Stimulated activated CD8-positive, alpha-beta memory T cell treated with anti-CD3 and anti-CD28 coated beads, Interleukin-15, amount 100 ng/mL, for 1 hour (primary cell): ENCODE data around the gene ASB2.

Experiments
- DNase-seq: peaks from one replicate; pipeline ENCODE4 v3.0.0-alpha.2; 2020; ENCODE audit warnings: low read depth

Gene ASB2

GRCh38 chr14:93960774-93961438, 15.5 kb downstream of the ASB2 start:
- DNase-seq = no peak

DNA sequence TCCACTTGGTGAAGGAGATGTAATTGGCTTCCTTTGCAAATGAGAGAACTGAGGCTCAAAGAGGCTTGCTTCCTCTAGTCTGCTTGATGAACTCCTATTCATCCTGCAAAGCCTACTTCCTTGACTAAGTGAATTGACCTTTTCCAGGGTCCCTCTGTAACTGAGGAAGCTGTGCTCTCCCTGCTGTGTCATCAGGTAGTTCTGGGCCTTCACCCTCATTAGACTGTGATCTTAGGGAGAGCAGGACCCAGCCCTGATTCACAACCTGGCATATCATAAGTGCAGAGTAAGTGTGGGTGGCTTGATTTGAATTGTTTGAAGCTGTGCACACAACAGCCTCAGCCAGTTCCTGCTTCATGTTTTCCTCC, 16.3 kb downstream of the ASB2 start:
- DNase-seq = no peak

DNA sequence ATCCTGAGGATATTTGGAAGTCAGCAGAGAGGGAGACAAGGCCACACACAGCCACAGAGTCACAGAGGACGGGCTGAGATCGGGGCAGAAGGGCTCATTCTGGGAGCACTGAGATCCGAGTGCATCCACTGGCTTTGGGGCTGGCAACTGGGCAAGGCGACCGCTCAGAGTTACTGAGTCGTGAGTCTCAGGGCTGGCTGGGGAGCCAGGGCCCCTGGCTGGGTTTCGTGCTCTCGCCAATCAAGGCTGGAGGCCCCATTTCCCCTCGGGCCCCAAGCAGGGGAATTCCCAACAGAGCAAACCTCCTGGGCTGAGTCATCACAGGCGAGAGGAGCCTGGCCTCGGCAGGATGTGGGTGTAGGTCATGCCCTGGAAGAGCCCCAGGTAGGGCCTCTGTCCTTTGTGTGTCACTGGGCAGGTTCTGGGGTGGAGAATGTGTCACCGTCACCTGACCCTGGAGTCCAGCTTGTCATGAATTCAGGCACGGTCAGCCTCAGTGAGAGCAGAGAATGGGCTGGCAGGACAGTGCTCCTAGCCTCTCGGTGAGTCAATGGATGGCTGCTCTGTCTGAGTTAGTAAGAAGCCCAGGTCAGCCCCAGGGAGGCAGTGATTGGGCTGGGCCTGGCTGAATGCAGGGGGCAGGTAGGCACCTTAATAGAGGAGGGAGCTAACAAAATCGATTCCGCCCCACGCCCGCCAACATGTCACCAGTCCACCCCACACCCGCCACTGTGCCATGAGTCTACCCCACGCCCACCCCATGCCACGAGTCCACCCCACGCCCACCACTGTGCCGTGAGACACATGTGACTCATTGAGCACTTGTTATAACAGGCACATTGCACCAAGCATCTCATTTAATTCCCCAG, 16.9 kb downstream of the ASB2 start:
- peak; percentile 81 for DNase-seq

GRCh38 chr14:93958567-93959238, 17.7 kb downstream of the ASB2 start:
- DNase-seq = no peak

GRCh38 chr14:93957751-93958566, 18.4 kb downstream of the ASB2 start:
- no peak for DNase-seq

- DNase-seq = no peak
These were observed 19.0 kb downstream of the ASB2 start for GRCh38 chr14:93957333-93957710.

DNA sequence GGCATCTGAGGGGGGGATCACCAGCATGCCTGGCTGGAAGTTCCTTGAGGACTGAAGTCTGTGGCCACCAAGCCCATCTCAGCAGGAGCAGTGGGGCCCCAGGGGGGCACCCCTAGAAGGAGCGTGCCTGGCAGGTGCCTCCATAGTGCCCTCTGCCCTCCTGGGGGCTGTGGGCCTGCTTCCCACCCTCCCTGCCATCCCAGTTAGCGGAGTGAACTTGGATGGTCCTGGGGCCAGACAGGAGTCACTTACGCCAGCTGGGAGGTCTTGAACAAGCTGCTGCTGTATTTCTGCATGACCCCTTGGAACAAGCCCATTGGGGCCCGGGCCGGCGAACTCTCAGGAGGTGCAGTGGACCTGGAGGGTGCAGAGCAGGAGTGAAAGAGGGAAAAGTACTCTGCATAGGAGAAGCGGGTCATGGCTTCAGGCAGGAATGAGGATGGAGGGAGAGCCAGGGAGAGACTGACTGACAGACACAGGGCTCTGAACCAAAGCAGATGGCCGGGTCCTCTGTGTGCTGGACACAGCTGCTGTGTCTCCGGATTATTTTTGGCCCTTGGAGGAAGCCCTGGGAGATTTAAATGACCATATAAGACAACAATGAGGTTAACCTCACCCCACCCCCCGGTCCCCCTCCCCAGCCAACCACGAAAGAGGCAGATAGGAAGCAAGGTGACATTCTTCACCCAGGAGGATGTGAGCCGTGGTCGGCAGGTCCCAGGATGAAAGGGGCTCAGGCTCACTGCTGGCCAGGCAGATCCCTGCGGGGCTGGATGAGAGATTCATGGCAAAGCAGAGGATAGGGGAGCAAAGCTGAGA, 19.6 kb downstream of the ASB2 start:
- no peak for DNase-seq

DNA sequence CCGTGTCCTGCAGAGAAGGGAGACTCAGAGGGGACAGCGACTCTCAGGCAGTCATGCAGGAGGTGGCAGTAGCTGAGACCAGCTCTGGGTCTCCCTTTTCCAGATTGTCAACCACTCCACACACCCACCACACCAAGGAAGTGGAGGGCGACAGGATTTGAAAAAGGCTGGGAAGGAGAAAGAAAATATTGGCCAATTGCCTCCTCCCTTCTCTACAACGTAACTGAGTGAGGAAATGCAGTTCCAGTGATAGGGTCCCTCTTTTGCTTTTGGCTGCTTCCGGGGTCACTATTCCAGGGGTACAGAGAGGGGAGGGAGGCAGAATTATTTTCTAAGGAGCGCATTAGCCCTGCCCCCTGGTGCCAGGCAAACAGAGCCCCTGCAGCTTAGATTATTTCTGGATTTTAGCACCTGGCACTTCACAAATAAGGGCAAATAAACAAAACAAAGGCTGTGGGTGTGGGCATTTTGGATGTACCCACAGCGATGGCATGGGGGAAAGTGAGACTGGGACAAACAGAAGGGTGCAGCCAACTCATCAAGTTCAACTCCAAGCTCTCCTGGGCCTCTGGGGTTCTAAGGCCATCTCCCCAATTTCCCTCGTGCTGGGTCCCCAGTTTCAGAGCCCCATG, 20.4 kb downstream of the ASB2 start:
- DNase-seq = no peak

- DNase-seq = no peak
These were observed 21.2 kb downstream of the ASB2 start for GRCh38 chr14:93954900-93955849.

GRCh38 chr14:93954516-93954830, 21.9 kb downstream of the ASB2 start:
- DNase-seq = no peak

DNA sequence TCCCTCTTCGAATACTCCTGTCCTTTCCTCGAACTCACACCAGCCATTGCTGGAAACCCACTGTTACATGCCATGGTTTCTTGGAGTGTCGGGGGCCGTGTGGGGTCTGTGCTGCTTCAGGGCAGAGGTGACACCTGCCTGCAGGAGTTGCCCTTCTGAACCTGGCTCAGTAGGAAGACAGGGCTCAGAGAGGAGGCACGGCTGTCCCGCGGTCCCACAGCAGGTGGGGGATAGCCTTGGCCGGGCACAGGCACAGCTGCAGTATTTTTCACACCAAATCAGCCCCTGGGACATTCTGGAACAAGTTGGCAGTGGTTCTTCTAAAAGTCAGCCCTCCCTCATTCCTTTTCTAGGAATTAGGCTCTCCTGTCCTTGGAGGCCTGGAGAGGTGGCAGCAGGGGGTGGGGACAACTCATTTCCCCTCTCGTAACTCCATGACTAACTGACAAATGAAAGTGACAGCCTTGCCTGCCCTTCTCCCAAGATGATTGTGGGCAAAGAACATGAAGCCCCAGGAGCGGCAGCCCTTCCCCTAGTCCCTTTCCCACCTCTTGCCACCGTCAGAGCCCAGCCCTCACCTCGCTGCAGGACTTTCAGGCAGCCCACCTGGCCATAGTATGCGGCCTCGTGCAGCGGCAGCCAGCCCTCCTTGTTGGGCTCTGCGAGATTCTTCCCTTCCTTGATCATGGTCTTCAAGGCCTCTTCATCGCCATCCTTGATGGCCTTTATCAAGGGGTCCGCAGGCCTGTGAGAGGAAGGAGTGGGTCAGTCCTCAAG, 22.4 kb downstream of the ASB2 start:
- DNase-seq = no peak

DNA sequence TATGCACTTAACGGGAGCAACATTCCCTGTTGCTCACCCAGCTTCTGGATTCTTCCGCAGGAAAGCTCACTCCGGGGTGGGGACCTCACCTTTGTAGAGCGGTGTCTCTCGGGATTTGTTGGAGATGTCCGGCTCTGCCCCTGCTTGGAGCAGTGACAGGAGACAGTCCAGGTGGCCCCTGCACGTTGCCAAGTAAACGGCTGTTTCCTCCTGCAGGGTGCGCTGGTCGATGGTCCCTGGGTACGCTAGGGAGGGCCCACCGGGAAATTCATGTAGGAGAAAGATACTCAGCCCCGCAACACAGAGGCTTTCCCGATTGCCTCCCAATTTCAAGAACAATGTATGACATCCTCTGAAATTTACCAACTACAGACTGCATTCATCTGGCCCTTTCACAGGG, 23.1 kb downstream of the ASB2 start:
- DNase-seq = no peak

DNA sequence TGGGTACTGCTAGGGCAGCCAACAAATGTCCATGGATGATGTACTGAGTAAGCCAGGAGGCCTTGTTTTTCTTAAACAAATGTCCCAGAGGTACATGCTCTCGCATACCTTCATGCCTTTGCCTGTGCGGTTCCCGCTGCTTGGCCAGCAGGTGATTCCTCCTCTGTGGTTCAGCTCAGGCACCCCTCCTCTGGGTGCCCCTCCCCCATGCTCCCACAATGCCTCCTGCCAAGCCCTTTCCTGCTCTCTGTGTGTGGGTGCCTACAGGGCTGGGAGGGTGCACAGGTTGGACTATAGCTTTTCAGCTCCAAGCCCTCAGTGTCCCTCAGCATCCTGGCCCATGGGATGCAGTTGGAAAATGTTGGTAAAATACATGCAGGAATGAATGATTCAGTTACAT, 23.5 kb downstream of the ASB2 start:
- no peak for DNase-seq

- no peak for DNase-seq
These were observed 24.5 kb downstream of the ASB2 start for GRCh38 chr14:93951635-93952540.

DNA sequence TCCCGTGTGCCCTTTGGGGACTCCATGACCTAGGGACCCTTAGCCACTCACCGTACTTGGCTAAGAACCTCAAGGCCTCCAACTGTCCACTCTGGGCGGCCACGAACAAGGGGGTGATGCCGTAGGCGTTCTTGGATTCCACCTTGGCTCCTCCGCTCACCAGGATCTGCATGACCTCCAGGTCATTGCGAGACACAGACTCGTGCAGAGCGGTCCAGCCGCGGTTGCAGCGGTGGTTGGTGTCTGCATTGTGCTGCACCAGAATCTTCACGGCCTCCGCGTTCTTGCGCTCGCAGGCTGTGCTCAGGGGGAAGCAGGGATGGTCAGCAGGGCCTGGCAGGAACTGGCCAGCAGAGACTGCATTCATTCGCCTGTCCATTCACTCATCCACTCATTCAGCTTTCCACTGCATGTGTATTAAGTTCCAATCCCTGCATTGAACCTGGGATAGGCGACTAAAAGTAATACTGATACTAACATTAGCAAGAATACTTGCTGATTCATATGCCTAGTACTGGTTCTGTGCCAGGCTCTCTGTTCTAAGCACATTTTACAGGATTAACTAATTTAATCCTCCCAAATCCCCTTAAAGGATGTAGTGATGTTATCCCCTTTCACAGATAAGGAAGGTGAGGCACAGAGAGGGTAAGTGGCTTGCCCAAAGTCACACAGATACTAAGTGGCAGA, 25.3 kb downstream of the ASB2 start:
- DNase-seq = no peak

- DNase-seq = no peak
These were observed 26.8 kb downstream of the ASB2 start for GRCh38 chr14:93949511-93950075.

DNA sequence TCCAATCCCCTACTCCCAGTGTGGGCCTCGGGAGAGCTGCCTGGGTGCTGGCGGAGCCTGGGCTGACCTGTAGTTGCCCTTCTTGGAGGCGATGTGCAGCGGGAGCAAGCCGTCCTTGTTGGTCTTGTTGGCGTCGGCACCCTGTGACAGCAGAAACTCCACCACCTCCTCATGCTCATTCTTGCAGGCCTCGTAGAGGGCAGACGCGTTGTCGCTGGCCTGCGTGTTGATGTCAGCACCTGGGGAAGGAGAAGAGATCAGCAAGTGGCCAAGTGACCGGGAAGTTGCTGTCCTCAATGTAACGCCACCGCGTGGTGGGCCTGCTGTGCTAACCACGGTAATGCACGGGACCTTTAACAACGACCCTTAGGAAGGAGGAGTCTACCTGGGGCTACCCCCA, 29.1 kb downstream of the ASB2 start:
- no peak for DNase-seq
